HEK293 (cell line): ENCODE measurements around the gene GCDH.

Experiments used
- BCL11A ChIP-seq: fragments of 450-650 bp; formaldehyde crosslinking; IDR thresholded peaks from 2 replicates; pipeline ENCODE4 v1.5.1; 2016; ENCODE audit warnings: low read depth, missing biosample characterization, missing genetic modification characterization
- SCRT2 ChIP-seq: fragments of 450-650 bp; formaldehyde crosslinking; IDR thresholded peaks from 2 replicates; pipeline ENCODE4 v1.5.1; 2016; ENCODE audit warnings: missing biosample characterization, missing genetic modification characterization
- SP3 ChIP-seq: fragments of 450-650 bp; formaldehyde crosslinking; IDR thresholded peaks from 2 replicates; pipeline ENCODE4 v1.5.1; 2016; ENCODE audit warnings: missing biosample characterization, missing genetic modification characterization
- SP7 ChIP-seq: fragments of 450-650 bp; formaldehyde crosslinking; IDR thresholded peaks from 2 replicates; pipeline ENCODE4 v1.5.1; 2016; ENCODE audit warnings: missing biosample characterization, missing genetic modification characterization
- WT1 ChIP-seq: fragments of 450-650 bp; formaldehyde crosslinking; IDR thresholded peaks from 2 replicates; pipeline ENCODE4 v1.5.1; 2016; ENCODE audit warnings: missing biosample characterization, missing genetic modification characterization
- ZBTB17 ChIP-seq: fragments of 450-650 bp; formaldehyde crosslinking; IDR thresholded peaks from 2 replicates; pipeline ENCODE4 v1.5.1; 2016; ENCODE audit warnings: missing biosample characterization, missing genetic modification characterization
- ZEB2 ChIP-seq: fragments of 450-650 bp; formaldehyde crosslinking; IDR thresholded peaks from 2 replicates; pipeline ENCODE4 v1.5.1; 2016; ENCODE audit warnings: missing biosample characterization, missing genetic modification characterization
- ZFP37 ChIP-seq: fragments of 450-650 bp; formaldehyde crosslinking; IDR thresholded peaks from 2 replicates; pipeline ENCODE4 v1.5.1; 2016; ENCODE audit warnings: missing biosample characterization, missing genetic modification characterization
- ZNF146 ChIP-seq: fragments of 450-650 bp; formaldehyde crosslinking; IDR thresholded peaks from 2 replicates; pipeline ENCODE4 v1.5.1; 2016; ENCODE audit warnings: missing biosample characterization, missing genetic modification characterization
- ZNF157 ChIP-seq: fragments of 450-650 bp; formaldehyde crosslinking; IDR thresholded peaks from 2 replicates; pipeline ENCODE4 v1.5.1; 2016; ENCODE audit warnings: missing biosample characterization, missing genetic modification characterization
- ZNF174 ChIP-seq: fragments of 450-650 bp; formaldehyde crosslinking; IDR thresholded peaks from 2 replicates; pipeline ENCODE4 v1.5.0; 2017; ENCODE audit warnings: missing biosample characterization, mild to moderate bottlenecking, missing genetic modification characterization
- ZNF23 ChIP-seq: fragments of 450-650 bp; formaldehyde crosslinking; IDR thresholded peaks from 2 replicates; pipeline ENCODE4 v1.5.1; 2016; ENCODE audit warnings: missing biosample characterization, missing genetic modification characterization, borderline replicate concordance
- ZNF37A ChIP-seq: fragments of 450-650 bp; IDR thresholded peaks from 2 replicates; pipeline ENCODE4 v1.5.1; 2018; ENCODE audit warnings: missing biosample characterization, missing genetic modification characterization
- ZNF501 ChIP-seq: fragments of 450-650 bp; formaldehyde crosslinking; IDR thresholded peaks from 2 replicates; pipeline ENCODE4 v1.5.1; 2016; ENCODE audit warnings: missing biosample characterization, missing genetic modification characterization
- ZNF521 ChIP-seq: fragments of 450-650 bp; formaldehyde crosslinking; IDR thresholded peaks from 2 replicates; pipeline ENCODE4 v1.5.1; 2017; ENCODE audit warnings: missing biosample characterization, mild to moderate bottlenecking, missing genetic modification characterization
- ZNF544 ChIP-seq: fragments of 450-650 bp; formaldehyde crosslinking; IDR thresholded peaks from 2 replicates; pipeline ENCODE4 v1.5.0; 2017; ENCODE audit warnings: missing biosample characterization, missing genetic modification characterization
- ZNF549 ChIP-seq: fragments of 450-650 bp; IDR thresholded peaks from 2 replicates; pipeline ENCODE4 v1.5.1; 2018; ENCODE audit warnings: missing biosample characterization, missing genetic modification characterization, mild to moderate bottlenecking, inconsistent platforms, moderate library complexity
- ZNF629 ChIP-seq: fragments of 450-650 bp; formaldehyde crosslinking; IDR thresholded peaks from 2 replicates; pipeline ENCODE4 v1.5.1; 2017; ENCODE audit warnings: missing biosample characterization, missing genetic modification characterization
- ZNF654 ChIP-seq: fragments of 450-650 bp; formaldehyde crosslinking; IDR thresholded peaks from 2 replicates; pipeline ENCODE4 v1.5.1; 2016; ENCODE audit warnings: low read depth, missing biosample characterization, missing genetic modification characterization
- ZNF664 ChIP-seq: fragments of 450-650 bp; formaldehyde crosslinking; IDR thresholded peaks from 2 replicates; pipeline ENCODE4 v1.5.1; 2016; ENCODE audit warnings: missing biosample characterization, missing genetic modification characterization
- ZNF791 ChIP-seq: fragments of 450-650 bp; formaldehyde crosslinking; IDR thresholded peaks from 2 replicates; pipeline ENCODE4 v1.5.1; 2016; ENCODE audit warnings: missing biosample characterization, missing genetic modification characterization
- ZNF837 ChIP-seq: fragments of 450-650 bp; formaldehyde crosslinking; IDR thresholded peaks from 2 replicates; pipeline ENCODE4 v1.5.1; 2016; ENCODE audit warnings: missing biosample characterization, missing genetic modification characterization
- ZSCAN30 ChIP-seq: fragments of 450-650 bp; IDR thresholded peaks from 2 replicates; pipeline ENCODE4 v1.5.1; 2018; ENCODE audit warnings: missing biosample characterization, mild to moderate bottlenecking, missing genetic modification characterization, moderate library complexity
- TF ChIP-seq, protein P1 (sequence below): fragments of 450-650 bp; formaldehyde crosslinking; IDR thresholded peaks from 2 replicates; pipeline ENCODE4 v1.5.1; 2016; ENCODE audit warnings: missing biosample characterization, missing genetic modification characterization
- TF ChIP-seq, protein P2 (sequence below): fragments of 450-650 bp; formaldehyde crosslinking; IDR thresholded peaks from 2 replicates; pipeline ENCODE4 v1.5.1; 2016; ENCODE audit warnings: missing biosample characterization, missing genetic modification characterization
- TF ChIP-seq, protein P3 (sequence below): fragments of 450-650 bp; formaldehyde crosslinking; IDR thresholded peaks from 2 replicates; pipeline ENCODE4 v1.5.1; 2016; ENCODE audit warnings: missing biosample characterization, missing genetic modification characterization
- TF ChIP-seq, protein P4 (sequence below): fragments of 450-650 bp; formaldehyde crosslinking; IDR thresholded peaks from 2 replicates; pipeline ENCODE4 v1.5.1; 2016; ENCODE audit warnings: missing biosample characterization, missing genetic modification characterization
- TF ChIP-seq, protein P5 (sequence below): fragments of 450-650 bp; formaldehyde crosslinking; IDR thresholded peaks from 2 replicates; pipeline ENCODE4 v1.5.1; 2016; ENCODE audit warnings: missing biosample characterization, missing genetic modification characterization

GCDH gene

DNA sequence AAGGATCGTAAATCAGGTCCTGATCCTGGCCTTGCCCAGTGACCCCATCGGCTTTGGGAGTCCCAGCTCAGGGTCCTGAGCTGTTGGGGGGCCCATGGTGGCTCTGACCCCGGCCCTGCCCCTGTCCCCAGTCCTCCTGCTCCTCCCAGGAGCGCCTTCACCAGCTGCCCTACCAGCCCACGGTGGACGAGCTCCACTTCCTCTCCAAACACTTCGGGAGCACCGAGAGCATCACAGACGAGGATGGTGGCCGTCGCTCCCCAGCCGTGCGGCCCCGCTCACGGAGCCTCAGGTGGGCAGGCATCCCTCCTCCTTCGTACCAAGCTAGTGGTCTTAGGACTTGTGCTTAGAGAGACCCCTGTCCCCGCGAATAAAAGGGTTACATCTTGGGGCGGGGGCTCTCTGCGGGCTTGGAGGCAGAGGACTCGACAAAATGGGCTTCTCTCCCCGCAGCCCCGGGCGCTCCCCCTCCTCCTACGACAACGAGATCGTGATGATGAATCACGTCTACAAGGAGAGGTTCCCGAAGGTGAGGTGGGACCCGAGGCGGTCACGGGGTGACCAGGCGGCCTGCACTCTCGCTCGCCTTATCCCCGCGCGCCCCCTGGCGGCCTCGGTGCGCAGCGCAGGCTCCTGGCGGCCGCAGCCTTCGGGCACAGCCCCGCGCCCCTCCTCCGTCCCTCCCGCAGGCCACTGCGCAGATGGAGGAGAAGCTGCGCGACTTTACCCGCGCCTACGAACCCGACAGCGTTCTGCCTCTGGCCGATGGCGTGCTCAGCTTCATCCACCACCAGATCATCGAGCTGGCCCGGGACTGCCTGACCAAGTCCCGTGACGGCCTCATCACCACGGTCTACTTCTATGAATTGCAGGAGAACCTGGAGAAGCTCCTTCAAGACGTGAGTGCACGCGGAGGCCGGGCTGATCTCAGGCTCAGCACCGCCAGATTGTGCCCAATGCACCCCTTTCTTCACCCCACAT lies 43.5 kb upstream of the GCDH start (continued):
- TF ChIP-seq, protein P1, sequence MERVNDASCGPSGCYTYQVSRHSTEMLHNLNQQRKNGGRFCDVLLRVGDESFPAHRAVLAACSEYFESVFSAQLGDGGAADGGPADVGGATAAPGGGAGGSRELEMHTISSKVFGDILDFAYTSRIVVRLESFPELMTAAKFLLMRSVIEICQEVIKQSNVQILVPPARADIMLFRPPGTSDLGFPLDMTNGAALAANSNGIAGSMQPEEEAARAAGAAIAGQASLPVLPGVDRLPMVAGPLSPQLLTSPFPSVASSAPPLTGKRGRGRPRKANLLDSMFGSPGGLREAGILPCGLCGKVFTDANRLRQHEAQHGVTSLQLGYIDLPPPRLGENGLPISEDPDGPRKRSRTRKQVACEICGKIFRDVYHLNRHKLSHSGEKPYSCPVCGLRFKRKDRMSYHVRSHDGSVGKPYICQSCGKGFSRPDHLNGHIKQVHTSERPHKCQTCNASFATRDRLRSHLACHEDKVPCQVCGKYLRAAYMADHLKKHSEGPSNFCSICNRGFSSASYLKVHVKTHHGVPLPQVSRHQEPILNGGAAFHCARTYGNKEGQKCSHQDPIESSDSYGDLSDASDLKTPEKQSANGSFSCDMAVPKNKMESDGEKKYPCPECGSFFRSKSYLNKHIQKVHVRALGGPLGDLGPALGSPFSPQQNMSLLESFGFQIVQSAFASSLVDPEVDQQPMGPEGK (tag by site-specific recombination): peak; percentile 59
- TF ChIP-seq ZNF501 (tag by site-specific recombination) (peak; percentile 26; the same call in 1 of the 2 replicates), ZNF629 (tag by site-specific recombination) (peak; percentile 58; the same call in 1 of the 2 replicates), SP7 (tag by site-specific recombination) (peak; percentile 73), ZNF37A (tag by site-specific recombination) (no peak), ZNF23 (tag by site-specific recombination) (no peak), ZNF664 (no peak), ZNF549 (tag by site-specific recombination) (no peak), ZNF146 (tag by site-specific recombination) (no peak), ZFP37 (tag by site-specific recombination) (no peak), BCL11A (tag by site-specific recombination) (peak; percentile 51; the same call in 1 of the 2 replicates), ZNF837 (tag by site-specific recombination) (no peak), ZEB2 (tag by site-specific recombination) (peak; percentile 82), ZSCAN30 (no peak; the same call in 1 of the 2 replicates), ZNF521 (tag by site-specific recombination) (no peak), ZBTB17 (tag by site-specific recombination) (peak; percentile 72), SCRT2 (tag by site-specific recombination) (no peak), ZNF654 (tag by site-specific recombination) (peak; percentile 59), ZNF157 (no peak), SP3 (peak; percentile 60; the same call in 1 of the 2 replicates), ZNF544 (tag by site-specific recombination) (no peak), ZNF174 (tag by site-specific recombination) (no peak), WT1 (tag by site-specific recombination) (no peak), ZNF791 (tag by site-specific recombination) (no peak)
- TF ChIP-seq, protein P2, sequence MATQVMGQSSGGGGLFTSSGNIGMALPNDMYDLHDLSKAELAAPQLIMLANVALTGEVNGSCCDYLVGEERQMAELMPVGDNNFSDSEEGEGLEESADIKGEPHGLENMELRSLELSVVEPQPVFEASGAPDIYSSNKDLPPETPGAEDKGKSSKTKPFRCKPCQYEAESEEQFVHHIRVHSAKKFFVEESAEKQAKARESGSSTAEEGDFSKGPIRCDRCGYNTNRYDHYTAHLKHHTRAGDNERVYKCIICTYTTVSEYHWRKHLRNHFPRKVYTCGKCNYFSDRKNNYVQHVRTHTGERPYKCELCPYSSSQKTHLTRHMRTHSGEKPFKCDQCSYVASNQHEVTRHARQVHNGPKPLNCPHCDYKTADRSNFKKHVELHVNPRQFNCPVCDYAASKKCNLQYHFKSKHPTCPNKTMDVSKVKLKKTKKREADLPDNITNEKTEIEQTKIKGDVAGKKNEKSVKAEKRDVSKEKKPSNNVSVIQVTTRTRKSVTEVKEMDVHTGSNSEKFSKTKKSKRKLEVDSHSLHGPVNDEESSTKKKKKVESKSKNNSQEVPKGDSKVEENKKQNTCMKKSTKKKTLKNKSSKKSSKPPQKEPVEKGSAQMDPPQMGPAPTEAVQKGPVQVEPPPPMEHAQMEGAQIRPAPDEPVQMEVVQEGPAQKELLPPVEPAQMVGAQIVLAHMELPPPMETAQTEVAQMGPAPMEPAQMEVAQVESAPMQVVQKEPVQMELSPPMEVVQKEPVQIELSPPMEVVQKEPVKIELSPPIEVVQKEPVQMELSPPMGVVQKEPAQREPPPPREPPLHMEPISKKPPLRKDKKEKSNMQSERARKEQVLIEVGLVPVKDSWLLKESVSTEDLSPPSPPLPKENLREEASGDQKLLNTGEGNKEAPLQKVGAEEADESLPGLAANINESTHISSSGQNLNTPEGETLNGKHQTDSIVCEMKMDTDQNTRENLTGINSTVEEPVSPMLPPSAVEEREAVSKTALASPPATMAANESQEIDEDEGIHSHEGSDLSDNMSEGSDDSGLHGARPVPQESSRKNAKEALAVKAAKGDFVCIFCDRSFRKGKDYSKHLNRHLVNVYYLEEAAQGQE (tag by site-specific recombination): no peak
- TF ChIP-seq, protein P3, sequence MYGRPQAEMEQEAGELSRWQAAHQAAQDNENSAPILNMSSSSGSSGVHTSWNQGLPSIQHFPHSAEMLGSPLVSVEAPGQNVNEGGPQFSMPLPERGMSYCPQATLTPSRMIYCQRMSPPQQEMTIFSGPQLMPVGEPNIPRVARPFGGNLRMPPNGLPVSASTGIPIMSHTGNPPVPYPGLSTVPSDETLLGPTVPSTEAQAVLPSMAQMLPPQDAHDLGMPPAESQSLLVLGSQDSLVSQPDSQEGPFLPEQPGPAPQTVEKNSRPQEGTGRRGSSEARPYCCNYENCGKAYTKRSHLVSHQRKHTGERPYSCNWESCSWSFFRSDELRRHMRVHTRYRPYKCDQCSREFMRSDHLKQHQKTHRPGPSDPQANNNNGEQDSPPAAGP (tag by site-specific recombination): peak; percentile 85
- TF ChIP-seq, protein P4, sequence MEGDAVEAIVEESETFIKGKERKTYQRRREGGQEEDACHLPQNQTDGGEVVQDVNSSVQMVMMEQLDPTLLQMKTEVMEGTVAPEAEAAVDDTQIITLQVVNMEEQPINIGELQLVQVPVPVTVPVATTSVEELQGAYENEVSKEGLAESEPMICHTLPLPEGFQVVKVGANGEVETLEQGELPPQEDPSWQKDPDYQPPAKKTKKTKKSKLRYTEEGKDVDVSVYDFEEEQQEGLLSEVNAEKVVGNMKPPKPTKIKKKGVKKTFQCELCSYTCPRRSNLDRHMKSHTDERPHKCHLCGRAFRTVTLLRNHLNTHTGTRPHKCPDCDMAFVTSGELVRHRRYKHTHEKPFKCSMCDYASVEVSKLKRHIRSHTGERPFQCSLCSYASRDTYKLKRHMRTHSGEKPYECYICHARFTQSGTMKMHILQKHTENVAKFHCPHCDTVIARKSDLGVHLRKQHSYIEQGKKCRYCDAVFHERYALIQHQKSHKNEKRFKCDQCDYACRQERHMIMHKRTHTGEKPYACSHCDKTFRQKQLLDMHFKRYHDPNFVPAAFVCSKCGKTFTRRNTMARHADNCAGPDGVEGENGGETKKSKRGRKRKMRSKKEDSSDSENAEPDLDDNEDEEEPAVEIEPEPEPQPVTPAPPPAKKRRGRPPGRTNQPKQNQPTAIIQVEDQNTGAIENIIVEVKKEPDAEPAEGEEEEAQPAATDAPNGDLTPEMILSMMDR (tag by site-specific recombination): peak; percentile 97
- TF ChIP-seq, protein P5, sequence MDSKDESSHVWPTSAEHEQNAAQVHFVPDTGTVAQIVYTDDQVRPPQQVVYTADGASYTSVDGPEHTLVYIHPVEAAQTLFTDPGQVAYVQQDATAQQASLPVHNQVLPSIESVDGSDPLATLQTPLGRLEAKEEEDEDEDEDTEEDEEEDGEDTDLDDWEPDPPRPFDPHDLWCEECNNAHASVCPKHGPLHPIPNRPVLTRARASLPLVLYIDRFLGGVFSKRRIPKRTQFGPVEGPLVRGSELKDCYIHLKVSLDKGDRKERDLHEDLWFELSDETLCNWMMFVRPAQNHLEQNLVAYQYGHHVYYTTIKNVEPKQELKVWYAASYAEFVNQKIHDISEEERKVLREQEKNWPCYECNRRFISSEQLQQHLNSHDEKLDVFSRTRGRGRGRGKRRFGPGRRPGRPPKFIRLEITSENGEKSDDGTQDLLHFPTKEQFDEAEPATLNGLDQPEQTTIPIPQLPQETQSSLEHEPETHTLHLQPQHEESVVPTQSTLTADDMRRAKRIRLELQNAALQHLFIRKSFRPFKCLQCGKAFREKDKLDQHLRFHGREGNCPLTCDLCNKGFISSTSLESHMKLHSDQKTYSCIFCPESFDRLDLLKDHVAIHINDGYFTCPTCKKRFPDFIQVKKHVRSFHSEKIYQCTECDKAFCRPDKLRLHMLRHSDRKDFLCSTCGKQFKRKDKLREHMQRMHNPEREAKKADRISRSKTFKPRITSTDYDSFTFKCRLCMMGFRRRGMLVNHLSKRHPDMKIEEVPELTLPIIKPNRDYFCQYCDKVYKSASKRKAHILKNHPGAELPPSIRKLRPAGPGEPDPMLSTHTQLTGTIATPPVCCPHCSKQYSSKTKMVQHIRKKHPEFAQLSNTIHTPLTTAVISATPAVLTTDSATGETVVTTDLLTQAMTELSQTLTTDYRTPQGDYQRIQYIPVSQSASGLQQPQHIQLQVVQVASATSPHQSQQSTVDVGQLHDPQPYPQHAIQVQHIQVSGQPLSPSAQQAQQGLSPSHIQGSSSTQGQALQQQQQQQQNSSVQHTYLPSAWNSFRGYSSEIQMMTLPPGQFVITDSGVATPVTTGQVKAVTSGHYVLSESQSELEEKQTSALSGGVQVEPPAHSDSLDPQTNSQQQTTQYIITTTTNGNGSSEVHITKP (tag by site-specific recombination): no peak; the same call in 1 of the 2 replicates
